Measurements from ENCODE around the gene KLHL1. TPM values are rescaled to one million over a fixed set of nuclear protein-coding genes. Genes with fewer than 3 reads are reported as not detected.

Gene KLHL1
- polyA plus RNA-seq, 3 donors = not detected

- H3K27ac Mint-ChIP-seq = no peak overlapping the region
- no CpG with 5 or more reads among the region's 2 CpGs for WGBS (ENCODE audit: insufficient coverage)
- Histone ChIP-seq H3K36me3 (replicated peaks in 1 of 2; ENCODE audit: control insufficient read depth in 1 of 2, insufficient read depth in 2 of 2, low read length in 2 of 2) (no peaks in the 10 kb centered on the region), H3K4me3 (replicated peaks in 1 of 3; ENCODE audit: low read depth in 2 of 3, low read length in 3 of 3) (no peak overlapping the region), H3K9me3 (replicated peaks in 1 of 2; ENCODE audit: control insufficient read depth in 1 of 2, insufficient read depth in 1 of 2, low read length in 2 of 2) (peaks cover 3 to 4% of the 10 kb centered on the region in 2 donors), H3K4me2 (replicated peaks; ENCODE audit: extremely low read depth, low read length, poor library complexity, severe bottlenecking) (no peak overlapping the region), H3K9ac (ENCODE audit: insufficient read depth, low read length, poor library complexity, severe bottlenecking) (no peak overlapping the region), H3K79me2 (ENCODE audit: insufficient read depth, low read length) (no peaks in the 10 kb centered on the region), H4K20me1 (ENCODE audit: insufficient read depth, low read length) (no peaks in the 10 kb centered on the region), H3K4me1 (ENCODE audit: control insufficient read depth in 1 of 2, insufficient read depth in 2 of 2, low read length in 2 of 2) (no peaks in the 10 kb centered on the region), H3K27ac (ENCODE audit: low read depth in 1 of 2, low read length in 2 of 2) (no peak overlapping the region), H2AFZ (ENCODE audit: insufficient read depth, low read depth, low read length, poor library complexity, severe bottlenecking) (no peak overlapping the region), H3K27me3 (ENCODE audit: control insufficient read depth in 2 of 2, insufficient read depth in 2 of 2, low read length in 2 of 2) (no peaks in the 10 kb centered on the region)
- peaks cover 0 to 7% (median 3%) of the 10 kb centered on the region in 7 donors for H3K9me3 Mint-ChIP-seq
- DNase-seq = no peak
- no peak overlapping the region for H3K4me3 Mint-ChIP-seq
- no peaks in the 10 kb centered on the region for H3K4me1 Mint-ChIP-seq
- intact Hi-C loops (cut with micrococcal nuclease) = no loop called here
- H3K27me3 Mint-ChIP-seq (ENCODE audit: low read depth in 3 of 3) = peaks cover 0 to 1% (median 0%) of the 10 kb centered on the region in 3 donors
- TF ChIP-seq CTCF (IDR thresholded peaks at IDR 0.05) = no peak
- H3K36me3 Mint-ChIP-seq = no peaks in the 10 kb centered on the region
Measured at GRCh38 chr13:69796256-69796655, 312.0 kb downstream of the KLHL1 start.

GRCh38 chr13:69793783-69794453, 314.3 kb downstream of the KLHL1 start:
- Histone ChIP-seq H3K4me3 (replicated peaks in 1 of 3; ENCODE audit: low read depth in 2 of 3, low read length in 3 of 3) (no peak overlapping the region), H3K27me3 (ENCODE audit: control insufficient read depth in 2 of 2, insufficient read depth in 2 of 2, low read length in 2 of 2) (no peaks in the 10 kb centered on the region), H3K4me1 (ENCODE audit: control insufficient read depth in 1 of 2, insufficient read depth in 2 of 2, low read length in 2 of 2) (no peaks in the 10 kb centered on the region), H2AFZ (ENCODE audit: insufficient read depth, low read depth, low read length, poor library complexity, severe bottlenecking) (no peak overlapping the region), H3K9ac (ENCODE audit: insufficient read depth, low read length, poor library complexity, severe bottlenecking) (no peak overlapping the region), H3K79me2 (ENCODE audit: insufficient read depth, low read length) (no peaks in the 10 kb centered on the region), H3K27ac (ENCODE audit: low read depth in 1 of 2, low read length in 2 of 2) (no peak overlapping the region), H3K36me3 (replicated peaks in 1 of 2; ENCODE audit: control insufficient read depth in 1 of 2, insufficient read depth in 2 of 2, low read length in 2 of 2) (no peaks in the 10 kb centered on the region), H3K9me3 (replicated peaks in 1 of 2; ENCODE audit: control insufficient read depth in 1 of 2, insufficient read depth in 1 of 2, low read length in 2 of 2) (peaks cover 0 to 3% of the 10 kb centered on the region in 2 donors), H4K20me1 (ENCODE audit: insufficient read depth, low read length) (no peaks in the 10 kb centered on the region), H3K4me2 (replicated peaks; ENCODE audit: extremely low read depth, low read length, poor library complexity, severe bottlenecking) (no peak overlapping the region)
- intact Hi-C loops (cut with micrococcal nuclease) = no loop called here
- H3K27me3 Mint-ChIP-seq (ENCODE audit: low read depth in 3 of 3) = no peaks in the 10 kb centered on the region
- no peak for TF ChIP-seq CTCF (IDR thresholded peaks at IDR 0.05)
- H3K4me3 Mint-ChIP-seq = no peak overlapping the region
- no peaks in the 10 kb centered on the region for H3K36me3 Mint-ChIP-seq
- no peak for DNase-seq
- H3K4me1 Mint-ChIP-seq = no peaks in the 10 kb centered on the region
- WGBS (ENCODE audit: insufficient coverage) = no CpG with 5 or more reads among the region's 3 CpGs
- no peak overlapping the region for H3K27ac Mint-ChIP-seq
- peaks cover 0 to 6% (median 3%) of the 10 kb centered on the region in 7 donors for H3K9me3 Mint-ChIP-seq
